ENCODE data around the gene ATG7. TPM values are rescaled to one million over a fixed set of nuclear protein-coding genes. Genes with fewer than 3 reads are reported as not detected.
A peak's percentile ranks its signal among the peaks of the same experiment; 100 is the strongest.

The ATG7 gene
- total and polyA plus RNA-seq, 10 of the 15 experiments (the other 5 are each of a cell fraction or from before 2014, with no cell fraction given): 13.5 to 49.5 (median 26.4) TPM

DNA sequence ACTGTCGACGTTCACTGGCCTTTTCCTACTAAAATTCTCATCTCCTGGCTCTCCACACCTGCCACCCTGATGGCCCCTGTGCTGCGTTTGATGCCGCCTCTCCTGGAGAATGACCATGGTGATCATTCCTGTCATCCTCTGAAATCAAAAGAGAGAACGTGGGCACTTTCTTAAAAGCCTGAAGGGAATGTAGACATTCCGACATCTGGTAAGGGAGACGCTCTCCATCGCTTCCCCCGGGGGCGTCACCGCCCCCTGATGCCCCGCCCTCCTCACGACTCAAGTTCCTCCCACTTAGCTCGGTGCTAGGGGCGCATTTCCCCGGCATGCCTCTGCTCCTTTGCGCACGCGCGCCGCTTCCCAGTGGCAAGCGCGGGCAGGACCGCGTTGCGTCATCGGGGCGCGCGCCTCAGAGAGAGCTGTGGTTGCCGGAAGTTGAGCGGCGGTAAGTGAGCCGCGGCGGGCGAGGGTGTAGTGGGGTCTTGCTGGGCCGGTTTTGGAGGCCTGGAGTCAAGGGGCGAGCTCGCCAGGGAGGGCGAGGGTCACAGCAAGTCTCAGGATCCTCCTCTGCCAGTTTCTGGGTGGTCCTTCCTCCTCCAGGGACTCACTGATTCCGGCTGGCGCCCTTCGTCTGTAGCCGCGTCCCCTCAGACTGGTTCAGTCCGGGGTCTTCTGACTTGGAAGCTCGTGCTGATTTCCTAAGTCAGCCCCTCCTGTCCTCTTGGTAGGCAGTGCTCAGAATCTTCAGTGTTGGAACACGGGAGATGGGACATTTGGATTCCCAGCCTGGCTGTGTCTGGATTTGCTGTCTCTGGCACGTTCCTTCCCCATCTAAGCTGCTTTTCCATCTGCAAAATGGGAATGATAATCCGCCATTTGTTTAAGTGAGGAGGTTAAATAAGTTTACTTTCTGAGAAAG, at the start of gene ATG7 (continued):
- peak; percentile 72; the same call in 1 of the 2 replicates for TF ChIP-seq STAT1 (conservative IDR thresholded peaks at IDR 0.05)
- no peak for TF ChIP-seq EZH2 (IDR thresholded peaks at IDR 0.05; ENCODE audit: borderline replicate concordance, control insufficient read depth, low read depth, low read length)
- TF ChIP-seq MTA3 (IDR thresholded peaks at IDR 0.05; ENCODE audit: borderline replicate concordance, low read length): no peak
- TF ChIP-seq RUNX3 (IDR thresholded peaks at IDR 0.05; ENCODE audit: low read length): peak; percentile 77
- no peak for TF ChIP-seq JUNB (IDR thresholded peaks at IDR 0.05)
- peak; percentile 73 for TF ChIP-seq SREBF1 (IDR thresholded peaks at IDR 0.05; ENCODE audit: low read length)
- peak; percentile 55 for TF ChIP-seq SMAD1 (IDR thresholded peaks at IDR 0.05; ENCODE audit: low read depth, partially characterized antibody)
- peak; percentile 72 for TF ChIP-seq NRF1 (conservative IDR thresholded peaks at IDR 0.05; ENCODE audit: low read depth, low read length)
- TF ChIP-seq, protein P1, sequence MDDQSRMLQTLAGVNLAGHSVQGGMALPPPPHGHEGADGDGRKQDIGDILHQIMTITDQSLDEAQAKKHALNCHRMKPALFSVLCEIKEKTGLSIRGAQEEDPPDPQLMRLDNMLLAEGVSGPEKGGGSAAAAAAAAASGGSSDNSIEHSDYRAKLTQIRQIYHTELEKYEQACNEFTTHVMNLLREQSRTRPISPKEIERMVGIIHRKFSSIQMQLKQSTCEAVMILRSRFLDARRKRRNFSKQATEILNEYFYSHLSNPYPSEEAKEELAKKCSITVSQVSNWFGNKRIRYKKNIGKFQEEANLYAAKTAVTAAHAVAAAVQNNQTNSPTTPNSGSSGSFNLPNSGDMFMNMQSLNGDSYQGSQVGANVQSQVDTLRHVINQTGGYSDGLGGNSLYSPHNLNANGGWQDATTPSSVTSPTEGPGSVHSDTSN (IDR thresholded peaks at IDR 0.05; ENCODE audit: insufficient replicate concordance, low read depth, low read length): no peak
- TF ChIP-seq POU2F2 (IDR thresholded peaks at IDR 0.05; ENCODE audit: borderline replicate concordance, low read depth, low read length): peak; percentile 20; the same call in 1 of the 3 replicates
- TF ChIP-seq TCF3 (IDR thresholded peaks at IDR 0.05; ENCODE audit: borderline replicate concordance, insufficient read depth, low read depth, low read length): no peak
- TF ChIP-seq, protein P2, sequence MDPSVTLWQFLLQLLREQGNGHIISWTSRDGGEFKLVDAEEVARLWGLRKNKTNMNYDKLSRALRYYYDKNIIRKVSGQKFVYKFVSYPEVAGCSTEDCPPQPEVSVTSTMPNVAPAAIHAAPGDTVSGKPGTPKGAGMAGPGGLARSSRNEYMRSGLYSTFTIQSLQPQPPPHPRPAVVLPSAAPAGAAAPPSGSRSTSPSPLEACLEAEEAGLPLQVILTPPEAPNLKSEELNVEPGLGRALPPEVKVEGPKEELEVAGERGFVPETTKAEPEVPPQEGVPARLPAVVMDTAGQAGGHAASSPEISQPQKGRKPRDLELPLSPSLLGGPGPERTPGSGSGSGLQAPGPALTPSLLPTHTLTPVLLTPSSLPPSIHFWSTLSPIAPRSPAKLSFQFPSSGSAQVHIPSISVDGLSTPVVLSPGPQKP (IDR thresholded peaks at IDR 0.05; ENCODE audit: low read depth, low read length): peak; percentile 70; the same call in 1 of the 2 replicates
- no peak for TF ChIP-seq IKZF2 (IDR thresholded peaks at IDR 0.05)
- peak; percentile 38 to 87; a peak in 2 of 4 replicates for TF ChIP-seq BHLHE40 (IDR thresholded peaks at IDR 0.05; ENCODE audit: borderline replicate concordance in 1 of 2, low read depth in 2 of 2, low read length in 1 of 2)
- TF ChIP-seq, protein P3, sequence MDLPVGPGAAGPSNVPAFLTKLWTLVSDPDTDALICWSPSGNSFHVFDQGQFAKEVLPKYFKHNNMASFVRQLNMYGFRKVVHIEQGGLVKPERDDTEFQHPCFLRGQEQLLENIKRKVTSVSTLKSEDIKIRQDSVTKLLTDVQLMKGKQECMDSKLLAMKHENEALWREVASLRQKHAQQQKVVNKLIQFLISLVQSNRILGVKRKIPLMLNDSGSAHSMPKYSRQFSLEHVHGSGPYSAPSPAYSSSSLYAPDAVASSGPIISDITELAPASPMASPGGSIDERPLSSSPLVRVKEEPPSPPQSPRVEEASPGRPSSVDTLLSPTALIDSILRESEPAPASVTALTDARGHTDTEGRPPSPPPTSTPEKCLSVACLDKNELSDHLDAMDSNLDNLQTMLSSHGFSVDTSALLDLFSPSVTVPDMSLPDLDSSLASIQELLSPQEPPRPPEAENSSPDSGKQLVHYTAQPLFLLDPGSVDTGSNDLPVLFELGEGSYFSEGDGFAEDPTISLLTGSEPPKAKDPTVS (IDR thresholded peaks at IDR 0.05; ENCODE audit: low read depth, low read length): no peak
- TF ChIP-seq, protein P4, sequence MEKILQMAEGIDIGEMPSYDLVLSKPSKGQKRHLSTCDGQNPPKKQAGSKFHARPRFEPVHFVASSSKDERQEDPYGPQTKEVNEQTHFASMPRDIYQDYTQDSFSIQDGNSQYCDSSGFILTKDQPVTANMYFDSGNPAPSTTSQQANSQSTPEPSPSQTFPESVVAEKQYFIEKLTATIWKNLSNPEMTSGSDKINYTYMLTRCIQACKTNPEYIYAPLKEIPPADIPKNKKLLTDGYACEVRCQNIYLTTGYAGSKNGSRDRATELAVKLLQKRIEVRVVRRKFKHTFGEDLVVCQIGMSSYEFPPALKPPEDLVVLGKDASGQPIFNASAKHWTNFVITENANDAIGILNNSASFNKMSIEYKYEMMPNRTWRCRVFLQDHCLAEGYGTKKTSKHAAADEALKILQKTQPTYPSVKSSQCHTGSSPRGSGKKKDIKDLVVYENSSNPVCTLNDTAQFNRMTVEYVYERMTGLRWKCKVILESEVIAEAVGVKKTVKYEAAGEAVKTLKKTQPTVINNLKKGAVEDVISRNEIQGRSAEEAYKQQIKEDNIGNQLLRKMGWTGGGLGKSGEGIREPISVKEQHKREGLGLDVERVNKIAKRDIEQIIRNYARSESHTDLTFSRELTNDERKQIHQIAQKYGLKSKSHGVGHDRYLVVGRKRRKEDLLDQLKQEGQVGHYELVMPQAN (conservative IDR thresholded peaks at IDR 0.05): peak; percentile 63; the same call in 1 of the 2 replicates
- TF ChIP-seq CBX5 (IDR thresholded peaks at IDR 0.05; ENCODE audit: low read depth): no peak
- peak in 1 of 2 experiments; percentile 71; a peak in 2 of 4 replicates for TF ChIP-seq SRF (IDR thresholded peaks at IDR 0.05; ENCODE audit: low read depth in 2 of 2, low read length in 2 of 2)
- TF ChIP-seq ASH2L (IDR thresholded peaks at IDR 0.05; ENCODE audit: borderline replicate concordance, low read depth): no peak
- 0 out of 2 replicates have a peak, but pooled peaks have one; percentile 49 for TF ChIP-seq WRNIP1 (IDR thresholded peaks at IDR 0.05; ENCODE audit: borderline replicate concordance, low read depth, low read length)
- TF ChIP-seq GABPA (IDR thresholded peaks at IDR 0.05; ENCODE audit: low read depth): 0 out of 2 replicates have a peak, but pooled peaks have one; percentile 26
- peak; percentile 18; the same call in 1 of the 2 replicates for TF ChIP-seq CHD2 (IDR thresholded peaks at IDR 0.05; ENCODE audit: borderline replicate concordance, low read depth, low read length)
- TF ChIP-seq BMI1 (IDR thresholded peaks at IDR 0.05; ENCODE audit: borderline replicate concordance): no peak
- TF ChIP-seq ZNF274 (IDR thresholded peaks at IDR 0.05; ENCODE audit: insufficient read depth, insufficient read length): no peak
